GM18526 (cell line): ENCODE results near the gene IL1R1.

Source experiments
- POLR2A ChIP-seq: IDR thresholded peaks from 3 replicates; pipeline ENCODE4 v1.6.1; 2011; ENCODE audit not compliant: insufficient read length; ENCODE audit errors: extremely low read depth

Gene IL1R1

GRCh38 chr2:102145934-102146333 is 3.4 kb downstream of the IL1R1 start:
- TF ChIP-seq POLR2A, result no peak

GRCh38 chr2:102147935-102148334 is 5.4 kb downstream of the IL1R1 start:
- TF ChIP-seq POLR2A, result no peak

- TF ChIP-seq POLR2A, result no peak
These were observed 6.7 kb downstream of the IL1R1 start for GRCh38 chr2:102149243-102149642.

GRCh38 chr2:102149644-102150455 is 7.3 kb downstream of the IL1R1 start:
- TF ChIP-seq POLR2A, result no peak

- no peak for TF ChIP-seq POLR2A
These were observed 11.8 kb downstream of the IL1R1 start for GRCh38 chr2:102154364-102154763.

- no peak for TF ChIP-seq POLR2A
These were observed 12.6 kb downstream of the IL1R1 start for GRCh38 chr2:102154946-102155702.

- no peak for TF ChIP-seq POLR2A
These were observed 13.4 kb downstream of the IL1R1 start for GRCh38 chr2:102155703-102156515.

- no peak for TF ChIP-seq POLR2A
These were observed 15.6 kb downstream of the IL1R1 start for GRCh38 chr2:102158011-102158755.

GRCh38 chr2:102159295-102159694 is 16.7 kb downstream of the IL1R1 start:
- TF ChIP-seq POLR2A, result no peak

- TF ChIP-seq POLR2A, result no peak
These were observed 23.8 kb downstream of the IL1R1 start for GRCh38 chr2:102166189-102166845.

- TF ChIP-seq POLR2A, result no peak
These were observed 25.7 kb downstream of the IL1R1 start for GRCh38 chr2:102168026-102168771.

GRCh38 chr2:102171946-102172345 is 29.4 kb downstream of the IL1R1 start:
- no peak for TF ChIP-seq POLR2A

GRCh38 chr2:102172745-102173144 is 30.2 kb downstream of the IL1R1 start:
- TF ChIP-seq POLR2A, result no peak

GRCh38 chr2:102176172-102176571 is 33.6 kb downstream of the IL1R1 start:
- no peak for TF ChIP-seq POLR2A
